Measurements from ENCODE around the gene ASPSCR1. TPM values are rescaled to one million over a fixed set of nuclear protein-coding genes. Genes with fewer than 3 reads are reported as not detected.

The ASPSCR1 gene
- total and polyA plus RNA-seq, 9 of the 15 experiments (the other 6 are each of a cell fraction or from before 2014, with no cell fraction given): 0.90 to 36.9 (median 11.6) TPM

DNA sequence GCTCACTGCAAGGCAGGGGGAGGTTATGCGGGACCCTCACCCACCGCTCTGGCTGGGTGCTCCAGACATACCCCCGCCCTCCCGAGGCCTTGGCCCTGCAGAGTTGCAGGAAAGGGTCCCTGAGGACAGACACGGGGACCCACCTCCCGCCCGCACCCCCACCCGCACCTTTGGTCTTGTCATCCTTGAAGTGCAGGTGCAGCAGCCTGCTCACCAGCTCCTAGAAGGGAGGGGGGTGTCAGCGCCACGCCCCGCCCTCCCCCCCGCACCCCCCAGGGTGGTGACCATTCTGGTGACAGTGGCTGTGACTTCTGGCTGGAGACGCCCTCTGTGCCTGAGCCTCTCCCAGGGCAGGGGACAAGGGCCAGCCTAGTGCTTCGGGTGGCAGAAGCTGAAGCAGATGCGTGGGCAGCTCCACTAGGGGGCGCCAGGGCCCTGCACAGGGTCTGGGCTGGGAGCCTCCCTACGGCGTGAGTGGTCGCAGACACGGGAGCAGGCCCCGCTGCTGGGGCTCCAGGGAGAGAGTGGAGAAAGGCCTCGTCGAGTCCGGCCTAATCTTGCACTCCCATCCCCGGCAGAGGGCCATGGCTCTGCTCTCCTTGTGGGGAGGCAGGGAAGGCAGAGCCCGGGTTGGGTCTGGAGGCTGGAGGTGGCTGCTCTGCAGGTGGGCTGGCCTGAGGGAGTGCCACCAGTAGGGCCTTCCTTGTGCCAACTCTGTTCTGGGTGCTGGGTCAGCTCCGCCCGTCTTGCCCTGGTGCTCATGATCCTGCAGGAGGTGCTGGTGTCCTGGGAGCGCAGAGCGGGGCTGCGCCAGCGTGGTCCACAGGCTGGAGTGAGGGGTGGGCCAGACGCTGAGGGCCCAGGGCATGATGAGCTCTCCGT lies 42.5 kb downstream of the ASPSCR1 start (continued):
- no peak for TF ChIP-seq ZNF695 (CRISPR knock-in tag; IDR thresholded peaks at IDR 0.05)
- no peak for TF ChIP-seq PURB (CRISPR knock-in tag; IDR thresholded peaks at IDR 0.05; ENCODE audit: low read depth)
- TF ChIP-seq FOXA3 (CRISPR knock-in tag; conservative IDR thresholded peaks at IDR 0.05 in 1 of 2, IDR thresholded peaks at IDR 0.05 in 1 of 2): no peak
- TF ChIP-seq, protein P1, sequence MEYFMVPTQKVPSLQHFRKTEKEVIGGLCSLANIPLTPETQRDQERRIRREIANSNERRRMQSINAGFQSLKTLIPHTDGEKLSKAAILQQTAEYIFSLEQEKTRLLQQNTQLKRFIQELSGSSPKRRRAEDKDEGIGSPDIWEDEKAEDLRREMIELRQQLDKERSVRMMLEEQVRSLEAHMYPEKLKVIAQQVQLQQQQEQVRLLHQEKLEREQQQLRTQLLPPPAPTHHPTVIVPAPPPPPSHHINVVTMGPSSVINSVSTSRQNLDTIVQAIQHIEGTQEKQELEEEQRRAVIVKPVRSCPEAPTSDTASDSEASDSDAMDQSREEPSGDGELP (CRISPR knock-in tag; IDR thresholded peaks at IDR 0.05; ENCODE audit: borderline replicate concordance): 0 out of 2 replicates have a peak, but pooled peaks have one; percentile 19
- TF ChIP-seq, protein P2, sequence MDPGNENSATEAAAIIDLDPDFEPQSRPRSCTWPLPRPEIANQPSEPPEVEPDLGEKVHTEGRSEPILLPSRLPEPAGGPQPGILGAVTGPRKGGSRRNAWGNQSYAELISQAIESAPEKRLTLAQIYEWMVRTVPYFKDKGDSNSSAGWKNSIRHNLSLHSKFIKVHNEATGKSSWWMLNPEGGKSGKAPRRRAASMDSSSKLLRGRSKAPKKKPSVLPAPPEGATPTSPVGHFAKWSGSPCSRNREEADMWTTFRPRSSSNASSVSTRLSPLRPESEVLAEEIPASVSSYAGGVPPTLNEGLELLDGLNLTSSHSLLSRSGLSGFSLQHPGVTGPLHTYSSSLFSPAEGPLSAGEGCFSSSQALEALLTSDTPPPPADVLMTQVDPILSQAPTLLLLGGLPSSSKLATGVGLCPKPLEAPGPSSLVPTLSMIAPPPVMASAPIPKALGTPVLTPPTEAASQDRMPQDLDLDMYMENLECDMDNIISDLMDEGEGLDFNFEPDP (CRISPR knock-in tag; IDR thresholded peaks at IDR 0.05): no peak
- TF ChIP-seq ZNF41 (CRISPR knock-in tag; conservative IDR thresholded peaks at IDR 0.05): no peak
- no peak for TF ChIP-seq MCM7 (IDR thresholded peaks at IDR 0.05)
- no peak for TF ChIP-seq ASH1L (IDR thresholded peaks at IDR 0.05; ENCODE audit: borderline replicate concordance, low read depth, partially characterized antibody)
- no peak for TF ChIP-seq ZNF133 (CRISPR knock-in tag; IDR thresholded peaks at IDR 0.05)
- no peak for TF ChIP-seq HMGN3 (IDR thresholded peaks at IDR 0.05; ENCODE audit: borderline replicate concordance, extremely low read depth, insufficient read length, low read depth, low read length)
- no peak for TF ChIP-seq SNIP1 (IDR thresholded peaks at IDR 0.05; ENCODE audit: low read depth)
- TF ChIP-seq BACH1 (tag; IDR thresholded peaks at IDR 0.05): no peak
- TF ChIP-seq, protein P3, sequence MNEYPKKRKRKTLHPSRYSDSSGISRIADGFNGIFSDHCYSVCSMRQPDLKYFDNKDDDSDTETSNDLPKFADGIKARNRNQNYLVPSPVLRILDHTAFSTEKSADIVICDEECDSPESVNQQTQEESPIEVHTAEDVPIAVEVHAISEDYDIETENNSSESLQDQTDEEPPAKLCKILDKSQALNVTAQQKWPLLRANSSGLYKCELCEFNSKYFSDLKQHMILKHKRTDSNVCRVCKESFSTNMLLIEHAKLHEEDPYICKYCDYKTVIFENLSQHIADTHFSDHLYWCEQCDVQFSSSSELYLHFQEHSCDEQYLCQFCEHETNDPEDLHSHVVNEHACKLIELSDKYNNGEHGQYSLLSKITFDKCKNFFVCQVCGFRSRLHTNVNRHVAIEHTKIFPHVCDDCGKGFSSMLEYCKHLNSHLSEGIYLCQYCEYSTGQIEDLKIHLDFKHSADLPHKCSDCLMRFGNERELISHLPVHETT (CRISPR knock-in tag; conservative IDR thresholded peaks at IDR 0.05 in 1 of 2, IDR thresholded peaks at IDR 0.05 in 1 of 2): no peak
- no peak for TF ChIP-seq CSDE1 (IDR thresholded peaks at IDR 0.05)
- TF ChIP-seq ZNF75A (CRISPR knock-in tag; IDR thresholded peaks at IDR 0.05): no peak
- TF ChIP-seq SMARCA4 (IDR thresholded peaks at IDR 0.05): no peak
- TF ChIP-seq NCOA2 (IDR thresholded peaks at IDR 0.05; ENCODE audit: partially characterized antibody in 2 of 2): no peak
- TF ChIP-seq SAFB2 (IDR thresholded peaks at IDR 0.05; ENCODE audit: borderline replicate concordance, low read depth, low read length, severe bottlenecking): no peak
- TF ChIP-seq RUNX1 (IDR thresholded peaks at IDR 0.05; ENCODE audit: low read depth): no peak
- no peak for TF ChIP-seq MTA1 (IDR thresholded peaks at IDR 0.05; ENCODE audit: borderline replicate concordance)
- TF ChIP-seq ZNF77 (CRISPR knock-in tag; IDR thresholded peaks at IDR 0.05): no peak
- TF ChIP-seq ZNF140 (CRISPR knock-in tag; IDR thresholded peaks at IDR 0.05): no peak
- peak; percentile 50; the same call in 1 of the 2 replicates for TF ChIP-seq EGR1 (conservative IDR thresholded peaks at IDR 0.05)
- TF ChIP-seq SMAD4 (CRISPR knock-in tag; conservative IDR thresholded peaks at IDR 0.05): no peak

All from K562 (cell line).